HepG2 (cell line): Measurements from ENCODE around the gene EPHA6.
A peak's percentile ranks its signal among the peaks of the same experiment; 100 is the strongest.

Source experiments
- ARHGAP35 ChIP-seq: sonication (generic); formaldehyde crosslinking; IDR thresholded peaks from 2 replicates; pipeline ENCODE4 v1.9.0; 2022; ENCODE audit warnings: mild to moderate bottlenecking, inconsistent platforms, moderate library complexity, missing genetic modification reagents, borderline replicate concordance
- ATF3 ChIP-seq: sonication (generic); formaldehyde crosslinking; IDR thresholded peaks from 2 replicates; pipeline ENCODE4 v1.4.0; 2020; ENCODE audit warnings: missing genetic modification reagents
- CHD2 ChIP-seq: IDR thresholded peaks from 2 replicates; pipeline ENCODE4 v1.6.1; 2011; ENCODE audit warnings: low read depth, low read length, improper control_type of control experiment
- CTCF ChIP-seq: sonication (generic); formaldehyde crosslinking; IDR thresholded peaks from 2 replicates; pipeline ENCODE4 v1.5.0; 2020; ENCODE audit warnings: mild to moderate bottlenecking, missing genetic modification reagents, moderate library complexity
- ELF1 ChIP-seq: sonication (generic); formaldehyde crosslinking; IDR thresholded peaks from 2 replicates; pipeline ENCODE4 v1.4.0; 2020; ENCODE audit warnings: missing genetic modification reagents
- JUNB ChIP-seq: sonication (generic); formaldehyde crosslinking; IDR thresholded peaks from 2 replicates; pipeline ENCODE4 v1.8.0; 2022; ENCODE audit warnings: missing genetic modification reagents, mild to moderate bottlenecking, borderline replicate concordance
- PAWR ChIP-seq: sonication (generic); formaldehyde crosslinking; IDR thresholded peaks from 2 replicates; pipeline ENCODE4 v1.4.0; 2020; ENCODE audit warnings: missing genetic modification reagents, mild to moderate bottlenecking, borderline replicate concordance
- PTBP1 ChIP-seq: fragments of 200-400 bp; formaldehyde crosslinking; IDR thresholded peaks from 2 replicates; pipeline ENCODE4 v1.6.1; 2018; ENCODE audit warnings: low read length, low read depth; ENCODE audit not compliant: poor library complexity, severe bottlenecking
- ZBTB21 ChIP-seq: sonication (generic); formaldehyde crosslinking; IDR thresholded peaks from 2 replicates; pipeline ENCODE4 v1.4.0; 2020; ENCODE audit warnings: missing genetic modification reagents
- ZNF10 ChIP-seq: sonication (generic); formaldehyde crosslinking; IDR thresholded peaks from 2 replicates; pipeline ENCODE4 v1.4.0; 2020; ENCODE audit warnings: mild to moderate bottlenecking, low read depth, missing genetic modification reagents, borderline replicate concordance
- TF ChIP-seq, protein P1 (sequence below): sonication (generic); formaldehyde crosslinking; IDR thresholded peaks from 2 replicates; pipeline ENCODE4 v1.9.0; 2021; ENCODE audit warnings: missing genetic modification reagents, borderline replicate concordance

DNA sequence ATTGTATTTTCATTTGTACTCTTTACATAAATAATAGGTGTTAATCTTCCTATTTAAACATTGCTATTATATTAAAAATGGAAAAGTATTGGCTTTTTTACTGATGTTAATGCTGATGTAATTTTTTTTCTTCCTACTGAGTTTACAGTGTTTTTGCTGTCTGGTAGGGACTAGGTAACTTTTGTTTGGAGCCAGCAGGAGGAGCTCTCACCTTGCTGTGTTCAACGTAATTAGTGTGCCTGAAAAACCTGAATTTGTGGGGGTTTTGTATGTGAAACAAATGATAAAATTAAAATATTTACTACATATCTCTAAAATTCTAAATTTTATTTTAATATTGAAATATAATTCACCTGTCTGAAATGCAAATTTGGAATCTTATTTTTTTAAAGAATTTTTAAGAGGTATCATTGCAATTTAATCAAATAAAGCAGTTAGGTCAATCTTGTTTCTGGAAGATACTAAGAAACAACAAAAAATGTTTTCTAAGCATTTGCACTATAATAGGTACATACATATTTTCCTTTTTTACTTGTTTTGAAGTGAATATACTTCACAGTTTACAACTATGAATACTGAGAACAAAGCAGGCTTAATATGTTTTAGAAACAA lies 48.8 kb downstream of the EPHA6 start:
- TF ChIP-seq ATF3 (CRISPR knock-in tag) (no peak), CTCF (CRISPR knock-in tag) (peak; percentile 67), JUNB (CRISPR knock-in tag) (no peak), ELF1 (CRISPR knock-in tag) (no peak), CHD2 (no peak), ZNF10 (CRISPR knock-in tag) (no peak), ZBTB21 (CRISPR knock-in tag) (no peak), PAWR (no peak), PTBP1 (no peak), ARHGAP35 (no peak)
- TF ChIP-seq, protein P1, sequence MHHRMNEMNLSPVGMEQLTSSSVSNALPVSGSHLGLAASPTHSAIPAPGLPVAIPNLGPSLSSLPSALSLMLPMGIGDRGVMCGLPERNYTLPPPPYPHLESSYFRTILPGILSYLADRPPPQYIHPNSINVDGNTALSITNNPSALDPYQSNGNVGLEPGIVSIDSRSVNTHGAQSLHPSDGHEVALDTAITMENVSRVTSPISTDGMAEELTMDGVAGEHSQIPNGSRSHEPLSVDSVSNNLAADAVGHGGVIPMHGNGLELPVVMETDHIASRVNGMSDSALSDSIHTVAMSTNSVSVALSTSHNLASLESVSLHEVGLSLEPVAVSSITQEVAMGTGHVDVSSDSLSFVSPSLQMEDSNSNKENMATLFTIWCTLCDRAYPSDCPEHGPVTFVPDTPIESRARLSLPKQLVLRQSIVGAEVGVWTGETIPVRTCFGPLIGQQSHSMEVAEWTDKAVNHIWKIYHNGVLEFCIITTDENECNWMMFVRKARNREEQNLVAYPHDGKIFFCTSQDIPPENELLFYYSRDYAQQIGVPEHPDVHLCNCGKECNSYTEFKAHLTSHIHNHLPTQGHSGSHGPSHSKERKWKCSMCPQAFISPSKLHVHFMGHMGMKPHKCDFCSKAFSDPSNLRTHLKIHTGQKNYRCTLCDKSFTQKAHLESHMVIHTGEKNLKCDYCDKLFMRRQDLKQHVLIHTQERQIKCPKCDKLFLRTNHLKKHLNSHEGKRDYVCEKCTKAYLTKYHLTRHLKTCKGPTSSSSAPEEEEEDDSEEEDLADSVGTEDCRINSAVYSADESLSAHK (CRISPR knock-in tag) = no peak
